Colonic mucosa (tissue), 4 donors: Measurements from ENCODE around the gene LHFPL5. TPM values are rescaled to one million over a fixed set of nuclear protein-coding genes. Genes with fewer than 3 reads are reported as not detected.

ENCODE experiments used
- DNase-seq: peaks from one replicate; pipeline ENCODE4 v3.0.0-alpha.2; 2020
- H3K27ac ChIP-seq: fragments of 200-600 bp; one replicate; pipeline ENCODE4 v1.8.0; 2021
- H3K27me3 ChIP-seq: fragments of 200-600 bp; one replicate; pipeline ENCODE4 v1.8.0; 2021
- H3K36me3 ChIP-seq: fragments of 200-600 bp; one replicate; pipeline ENCODE4 v1.8.0; 2021
- H3K4me1 ChIP-seq: fragments of 200-600 bp; one replicate; pipeline ENCODE4 v1.8.0; 2021; ENCODE audit warnings: mild to moderate bottlenecking
- H3K4me3 ChIP-seq: fragments of 200-600 bp; one replicate; pipeline ENCODE4 v1.8.0; 2021
- H3K9ac ChIP-seq, 2 donors: one replicate each; pipeline ENCODE4 v1.7.0; 2013; ENCODE audit warnings: control low read depth in 2 of 2, low read depth in 2 of 2, low read length in 2 of 2
- H3K9me3 ChIP-seq: fragments of 200-600 bp; one replicate; pipeline ENCODE4 v1.8.0; 2021
- intact Hi-C: fragments of 100-400 bp; cut with DNase I; formaldehyde crosslinking; loops from one replicate; pipeline ENCODE4 v1.14.1; 2022
- total RNA-seq, 2 donors: library from RNA; stranded (reverse); fragmentation: NEBNext Ultra II Directional in 1 of 2; extraction: Animal tissue kit (Norgen Biotek cat#: 25700) in 1 of 2; gene quantifications; one replicate each; pipeline ENCODE4 v1.2.1, GENCODE V29; 2021
- TF ChIP-seq, protein P1 (sequence below): fragments of 200-600 bp; IDR thresholded peaks from one replicate; pipeline ENCODE4 v1.8.0; 2022; ENCODE audit warnings: antibody characterized with exemption, mild to moderate bottlenecking
- donor health status: healthy.
- donor health status: DM: no; HTN: no; CAD: no.
- donor health status: DM: no; HTN: no; CAD: no.

Gene LHFPL5
- total RNA-seq, 2 donors from 2014 or later: not detected

DNA sequence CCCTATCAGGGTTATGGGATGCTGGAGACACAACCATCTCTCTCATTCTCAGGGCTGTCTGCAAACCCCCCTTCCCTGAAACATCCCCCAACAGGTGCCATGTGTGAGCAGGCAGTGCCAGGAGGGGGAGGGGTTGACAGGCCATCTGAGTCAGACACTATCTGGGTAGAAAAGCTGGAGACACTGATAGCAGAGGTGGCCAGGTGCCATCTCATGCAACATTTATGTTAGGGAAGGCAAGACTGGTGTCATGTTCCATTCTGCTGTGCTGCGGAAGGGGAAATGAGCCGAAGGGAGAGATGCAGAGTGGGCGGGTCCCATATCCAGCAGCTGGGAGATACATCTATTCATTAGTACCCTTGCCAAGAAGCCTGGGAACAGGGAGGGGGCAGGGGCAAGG, 3.5 kb downstream of the LHFPL5 start:
- H3K9me3 ChIP-seq: no peaks in the 10 kb centered on the region
- H3K4me3 ChIP-seq: no peak overlapping the region
- DNase-seq: no peak
- no peak overlapping the region for H3K27ac ChIP-seq
- H3K9ac ChIP-seq: no peak overlapping the region
- no peaks in the 10 kb centered on the region for H3K36me3 ChIP-seq
- H3K4me1 ChIP-seq: no peaks in the 10 kb centered on the region
- TF ChIP-seq, protein P1, sequence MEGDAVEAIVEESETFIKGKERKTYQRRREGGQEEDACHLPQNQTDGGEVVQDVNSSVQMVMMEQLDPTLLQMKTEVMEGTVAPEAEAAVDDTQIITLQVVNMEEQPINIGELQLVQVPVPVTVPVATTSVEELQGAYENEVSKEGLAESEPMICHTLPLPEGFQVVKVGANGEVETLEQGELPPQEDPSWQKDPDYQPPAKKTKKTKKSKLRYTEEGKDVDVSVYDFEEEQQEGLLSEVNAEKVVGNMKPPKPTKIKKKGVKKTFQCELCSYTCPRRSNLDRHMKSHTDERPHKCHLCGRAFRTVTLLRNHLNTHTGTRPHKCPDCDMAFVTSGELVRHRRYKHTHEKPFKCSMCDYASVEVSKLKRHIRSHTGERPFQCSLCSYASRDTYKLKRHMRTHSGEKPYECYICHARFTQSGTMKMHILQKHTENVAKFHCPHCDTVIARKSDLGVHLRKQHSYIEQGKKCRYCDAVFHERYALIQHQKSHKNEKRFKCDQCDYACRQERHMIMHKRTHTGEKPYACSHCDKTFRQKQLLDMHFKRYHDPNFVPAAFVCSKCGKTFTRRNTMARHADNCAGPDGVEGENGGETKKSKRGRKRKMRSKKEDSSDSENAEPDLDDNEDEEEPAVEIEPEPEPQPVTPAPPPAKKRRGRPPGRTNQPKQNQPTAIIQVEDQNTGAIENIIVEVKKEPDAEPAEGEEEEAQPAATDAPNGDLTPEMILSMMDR: no peak
- intact Hi-C loops: no loop called here
- no peaks in the 10 kb centered on the region for H3K27me3 ChIP-seq

DNA sequence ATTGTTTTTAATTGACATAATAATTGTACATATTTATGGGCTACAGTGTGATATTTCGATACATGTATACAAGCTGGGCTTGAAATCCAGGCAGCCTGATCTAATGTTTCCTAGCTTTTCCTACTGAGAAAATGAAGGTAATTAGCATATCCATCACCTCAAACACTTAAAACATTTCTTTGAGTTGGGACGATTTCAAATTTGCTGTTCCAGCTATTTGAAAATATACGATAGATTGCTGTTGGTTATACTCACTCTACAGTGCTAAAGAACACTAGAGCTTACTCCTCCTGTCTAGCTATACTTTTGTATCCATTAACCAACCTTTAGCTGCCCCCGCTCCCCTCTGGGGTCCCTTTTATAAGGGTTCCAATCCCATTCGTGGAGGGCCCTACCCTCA, 4.7 kb downstream of the LHFPL5 start:
- intact Hi-C loops: no loop called here

DNA sequence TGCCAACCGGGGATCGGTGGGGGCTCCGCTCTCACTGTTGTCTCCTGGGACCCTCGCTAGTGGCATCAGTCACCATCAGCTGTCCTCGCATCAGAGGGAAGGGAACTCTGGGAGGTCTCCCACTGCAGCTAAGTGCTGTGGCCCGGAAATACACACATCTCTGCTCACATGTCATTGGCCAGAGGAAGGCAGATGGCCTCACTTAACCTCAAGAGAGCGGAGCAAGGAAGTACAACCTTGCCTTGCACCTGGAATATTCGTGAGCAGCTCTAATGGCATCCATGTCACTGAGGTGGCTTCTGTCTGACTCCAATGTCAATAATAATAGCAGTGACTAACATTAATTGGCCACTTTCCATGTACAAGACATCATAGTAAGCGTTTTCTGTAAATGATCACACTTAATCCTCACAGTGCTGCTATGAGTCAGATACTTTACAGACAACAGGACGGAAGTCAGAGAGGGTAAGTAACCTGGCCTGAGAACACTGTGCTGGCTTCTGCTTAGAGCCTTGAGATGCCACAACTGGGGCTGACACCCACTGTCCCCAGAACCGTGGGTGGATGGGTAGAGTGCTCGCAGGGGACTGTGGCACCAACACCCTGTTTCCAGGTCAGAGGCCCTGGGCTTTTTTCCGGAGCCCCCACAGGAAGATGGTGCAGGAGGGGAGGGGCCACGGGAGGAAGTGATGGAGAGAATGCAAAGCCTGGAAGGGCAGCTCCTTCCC, 6.0 kb downstream of the LHFPL5 start:
- Histone ChIP-seq H3K27ac (no peak overlapping the region), H3K4me1 (no peaks in the 10 kb centered on the region), H3K4me3 (no peak overlapping the region), H3K9ac (no peak overlapping the region), H3K9me3 (no peaks in the 10 kb centered on the region), H3K36me3 (no peaks in the 10 kb centered on the region), H3K27me3 (no peaks in the 10 kb centered on the region)
- intact Hi-C loops: no loop called here
- TF ChIP-seq, protein P1: no peak
- no peak for DNase-seq

More for the DNA sequence above, 4.7 kb downstream of the LHFPL5 start:
- Histone ChIP-seq H3K27ac (no peak overlapping the region), H3K9me3 (no peaks in the 10 kb centered on the region), H3K27me3 (no peaks in the 10 kb centered on the region), H3K4me3 (no peak overlapping the region), H3K9ac (no peak overlapping the region), H3K4me1 (no peaks in the 10 kb centered on the region), H3K36me3 (no peaks in the 10 kb centered on the region)
- no peak for DNase-seq
- TF ChIP-seq, protein P1: no peak

DNA sequence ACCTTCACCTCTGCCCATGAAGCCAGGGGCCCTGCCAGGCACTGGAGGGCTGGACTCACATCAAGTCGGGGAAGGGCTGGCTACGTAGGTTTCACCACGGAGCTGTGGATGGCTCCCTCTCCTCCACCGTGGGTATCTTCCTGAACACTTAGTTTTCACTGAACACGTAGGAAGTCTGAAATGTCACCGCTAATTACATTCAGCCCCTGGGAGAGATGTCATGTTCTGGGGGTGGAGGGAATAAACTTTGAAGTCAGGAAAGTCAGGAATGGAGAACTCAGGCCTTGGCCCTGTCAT, 6.5 kb downstream of the LHFPL5 start:
- Histone ChIP-seq H3K27ac (no peak overlapping the region), H3K36me3 (no peaks in the 10 kb centered on the region), H3K4me3 (no peak overlapping the region), H3K27me3 (no peaks in the 10 kb centered on the region), H3K9me3 (no peaks in the 10 kb centered on the region), H3K4me1 (no peaks in the 10 kb centered on the region), H3K9ac (no peak overlapping the region)
- intact Hi-C loops: no loop called here
- no peak for DNase-seq
- TF ChIP-seq, protein P1: no peak

DNA sequence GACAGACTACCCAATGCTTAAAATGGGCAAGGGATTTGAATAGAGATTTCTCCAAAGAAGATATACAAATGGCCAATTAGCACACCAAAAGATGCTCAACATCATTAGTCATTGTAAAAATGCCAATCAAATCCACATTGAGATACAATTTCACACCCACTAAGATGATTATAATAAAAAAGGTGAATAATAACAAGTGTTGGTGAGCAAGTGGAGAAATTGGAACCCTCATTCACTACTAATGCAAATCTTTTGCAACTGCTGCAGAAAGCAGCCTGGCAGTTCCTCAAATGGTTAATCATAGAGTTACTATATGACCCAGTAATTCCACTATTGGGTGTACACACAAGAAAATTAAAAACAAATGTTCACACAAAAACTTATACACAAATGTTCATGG, 12.4 kb downstream of the LHFPL5 start:
- H3K9me3 ChIP-seq: no peaks in the 10 kb centered on the region
- H3K9ac ChIP-seq: no peak overlapping the region
- no peak overlapping the region for H3K27ac ChIP-seq
- no peaks in the 10 kb centered on the region for H3K4me1 ChIP-seq
- no peaks in the 10 kb centered on the region for H3K27me3 ChIP-seq
- DNase-seq: no peak
- TF ChIP-seq, protein P1: no peak
- no peaks in the 10 kb centered on the region for H3K36me3 ChIP-seq
- intact Hi-C loops: no loop called here
- no peak overlapping the region for H3K4me3 ChIP-seq
